Measurements from ENCODE around the gene FAM241B.

DNA sequence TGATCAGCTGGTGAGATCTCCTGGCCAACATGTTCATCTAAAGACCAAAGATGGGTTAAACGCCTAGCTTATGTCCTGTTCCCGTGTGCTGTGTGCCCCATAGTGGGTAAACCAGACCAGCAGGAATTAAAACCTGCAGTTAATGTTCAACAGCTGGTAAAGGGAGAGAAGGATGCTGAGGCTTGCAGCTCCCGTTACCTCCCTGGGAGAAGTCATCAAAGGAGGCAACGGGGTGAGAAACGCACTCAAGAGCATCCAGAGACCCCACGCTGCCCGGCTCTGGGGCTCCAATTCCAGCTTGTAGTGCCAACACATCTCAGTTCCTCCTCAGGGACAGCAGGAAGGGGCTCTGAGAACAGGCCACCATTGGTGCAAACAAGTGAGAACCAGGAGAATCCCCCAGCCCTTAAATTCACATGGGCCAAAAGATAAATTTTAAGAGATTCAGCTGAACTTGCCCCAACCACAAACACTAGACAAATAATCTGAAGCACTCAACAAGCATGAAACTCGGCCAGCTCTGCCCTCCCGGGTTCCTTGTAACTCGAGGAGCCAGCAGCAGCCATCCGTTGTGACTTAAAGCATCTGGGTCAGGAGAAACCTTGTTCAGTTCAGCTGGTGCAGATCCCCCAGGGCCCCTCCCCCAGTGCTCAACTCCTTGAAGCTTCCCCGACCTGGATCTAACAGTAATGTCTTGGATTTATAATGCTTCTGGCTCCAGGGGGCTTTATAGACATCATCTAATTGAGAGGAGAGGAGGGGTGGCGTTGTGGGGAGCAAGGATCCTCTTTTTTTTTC, 29.4 kb downstream of the FAM241B start:
- no peak for TF ChIP-seq TAF1 (IDR thresholded peaks at IDR 0.05; ENCODE audit: borderline replicate concordance, insufficient read depth, low read length)
- TF ChIP-seq, protein P1, sequence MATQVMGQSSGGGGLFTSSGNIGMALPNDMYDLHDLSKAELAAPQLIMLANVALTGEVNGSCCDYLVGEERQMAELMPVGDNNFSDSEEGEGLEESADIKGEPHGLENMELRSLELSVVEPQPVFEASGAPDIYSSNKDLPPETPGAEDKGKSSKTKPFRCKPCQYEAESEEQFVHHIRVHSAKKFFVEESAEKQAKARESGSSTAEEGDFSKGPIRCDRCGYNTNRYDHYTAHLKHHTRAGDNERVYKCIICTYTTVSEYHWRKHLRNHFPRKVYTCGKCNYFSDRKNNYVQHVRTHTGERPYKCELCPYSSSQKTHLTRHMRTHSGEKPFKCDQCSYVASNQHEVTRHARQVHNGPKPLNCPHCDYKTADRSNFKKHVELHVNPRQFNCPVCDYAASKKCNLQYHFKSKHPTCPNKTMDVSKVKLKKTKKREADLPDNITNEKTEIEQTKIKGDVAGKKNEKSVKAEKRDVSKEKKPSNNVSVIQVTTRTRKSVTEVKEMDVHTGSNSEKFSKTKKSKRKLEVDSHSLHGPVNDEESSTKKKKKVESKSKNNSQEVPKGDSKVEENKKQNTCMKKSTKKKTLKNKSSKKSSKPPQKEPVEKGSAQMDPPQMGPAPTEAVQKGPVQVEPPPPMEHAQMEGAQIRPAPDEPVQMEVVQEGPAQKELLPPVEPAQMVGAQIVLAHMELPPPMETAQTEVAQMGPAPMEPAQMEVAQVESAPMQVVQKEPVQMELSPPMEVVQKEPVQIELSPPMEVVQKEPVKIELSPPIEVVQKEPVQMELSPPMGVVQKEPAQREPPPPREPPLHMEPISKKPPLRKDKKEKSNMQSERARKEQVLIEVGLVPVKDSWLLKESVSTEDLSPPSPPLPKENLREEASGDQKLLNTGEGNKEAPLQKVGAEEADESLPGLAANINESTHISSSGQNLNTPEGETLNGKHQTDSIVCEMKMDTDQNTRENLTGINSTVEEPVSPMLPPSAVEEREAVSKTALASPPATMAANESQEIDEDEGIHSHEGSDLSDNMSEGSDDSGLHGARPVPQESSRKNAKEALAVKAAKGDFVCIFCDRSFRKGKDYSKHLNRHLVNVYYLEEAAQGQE (IDR thresholded peaks at IDR 0.05; ENCODE audit: insufficient read depth in 1 of 2, low read depth in 2 of 2, low read length in 2 of 2) = no peak
